Progenitor cell of endocrine pancreas (in vitro differentiated cells): Measurements from ENCODE around the gene ZNF784. TPM values are rescaled to one million over a fixed set of nuclear protein-coding genes. Genes with fewer than 3 reads are reported as not detected.

Experiments used
- DNase-seq: peaks from one replicate; pipeline ENCODE4 v3.0.0; 2021; ENCODE audit warnings: low spot score; ENCODE audit not compliant: unreplicated experiment
- H3K27ac Mint-ChIP-seq: 2 replicates; pipeline ENCODE4 v1.8.0; 2021; ENCODE audit warnings: mild to moderate bottlenecking, moderate library complexity, mixed read lengths
- H3K27me3 Mint-ChIP-seq: 2 replicates; pipeline ENCODE4 v1.8.0; 2021; ENCODE audit warnings: mixed read lengths
- H3K36me3 Mint-ChIP-seq: 2 replicates; pipeline ENCODE4 v1.8.0; 2022; ENCODE audit warnings: mixed read lengths; ENCODE audit not compliant: insufficient read depth
- H3K4me1 Mint-ChIP-seq: 2 replicates; pipeline ENCODE4 v1.8.0; 2021; ENCODE audit warnings: low read depth, mixed read lengths
- H3K4me3 Mint-ChIP-seq: 2 replicates; pipeline ENCODE4 v1.8.0; 2021; ENCODE audit warnings: low read depth, mild to moderate bottlenecking, moderate library complexity, mixed read lengths
- H3K9me3 Mint-ChIP-seq: 2 replicates; pipeline ENCODE4 v1.8.0; 2021; ENCODE audit warnings: low read depth, mixed read lengths
- total RNA-seq: library from RNA; stranded (reverse); gene quantifications from 2 replicates; pipeline ENCODE4 v1.2.1, GENCODE V29; 2021
- TF ChIP-seq, protein P1 (sequence below): fragments of 200-600 bp; sonication (generic); IDR thresholded peaks from one replicate; pipeline ENCODE4 v1.5.0; 2021; ENCODE audit warnings: antibody characterized with exemption, mild to moderate bottlenecking; ENCODE audit not compliant: unreplicated experiment

Gene ZNF784
- total RNA-seq, 1 donor from 2014 or later = 15.3 TPM

DNA sequence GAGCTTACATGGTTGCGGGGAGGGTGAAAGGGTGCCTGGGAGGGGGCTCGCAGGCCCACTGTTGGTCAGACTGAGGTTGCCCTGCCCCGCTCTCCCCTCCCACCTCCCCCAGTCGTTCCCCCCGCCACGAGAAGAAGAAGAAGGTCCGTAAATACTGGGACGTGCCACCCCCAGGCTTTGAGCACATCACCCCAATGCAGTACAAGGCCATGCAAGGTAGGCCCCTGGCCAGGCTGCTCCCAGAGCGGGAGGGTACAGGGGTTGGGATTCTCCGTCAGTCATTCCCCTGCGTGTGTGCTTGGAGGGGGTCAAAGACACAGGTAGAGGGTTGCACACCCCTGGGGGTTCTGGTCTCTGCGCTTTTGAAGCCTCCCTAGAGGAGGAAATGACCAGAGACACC is 36.0 kb upstream of the ZNF784 start:
- no peak for DNase-seq
- H3K27me3 Mint-ChIP-seq = no peaks in the 10 kb centered on the region
- H3K36me3 Mint-ChIP-seq = peaks cover 15% of the 10 kb centered on the region
- H3K4me3 Mint-ChIP-seq = no peak overlapping the region
- no peaks in the 10 kb centered on the region for H3K9me3 Mint-ChIP-seq
- no peak overlapping the region for H3K27ac Mint-ChIP-seq
- peaks cover 24% of the 10 kb centered on the region for H3K4me1 Mint-ChIP-seq
- TF ChIP-seq, protein P1, sequence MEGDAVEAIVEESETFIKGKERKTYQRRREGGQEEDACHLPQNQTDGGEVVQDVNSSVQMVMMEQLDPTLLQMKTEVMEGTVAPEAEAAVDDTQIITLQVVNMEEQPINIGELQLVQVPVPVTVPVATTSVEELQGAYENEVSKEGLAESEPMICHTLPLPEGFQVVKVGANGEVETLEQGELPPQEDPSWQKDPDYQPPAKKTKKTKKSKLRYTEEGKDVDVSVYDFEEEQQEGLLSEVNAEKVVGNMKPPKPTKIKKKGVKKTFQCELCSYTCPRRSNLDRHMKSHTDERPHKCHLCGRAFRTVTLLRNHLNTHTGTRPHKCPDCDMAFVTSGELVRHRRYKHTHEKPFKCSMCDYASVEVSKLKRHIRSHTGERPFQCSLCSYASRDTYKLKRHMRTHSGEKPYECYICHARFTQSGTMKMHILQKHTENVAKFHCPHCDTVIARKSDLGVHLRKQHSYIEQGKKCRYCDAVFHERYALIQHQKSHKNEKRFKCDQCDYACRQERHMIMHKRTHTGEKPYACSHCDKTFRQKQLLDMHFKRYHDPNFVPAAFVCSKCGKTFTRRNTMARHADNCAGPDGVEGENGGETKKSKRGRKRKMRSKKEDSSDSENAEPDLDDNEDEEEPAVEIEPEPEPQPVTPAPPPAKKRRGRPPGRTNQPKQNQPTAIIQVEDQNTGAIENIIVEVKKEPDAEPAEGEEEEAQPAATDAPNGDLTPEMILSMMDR = no peak

DNA sequence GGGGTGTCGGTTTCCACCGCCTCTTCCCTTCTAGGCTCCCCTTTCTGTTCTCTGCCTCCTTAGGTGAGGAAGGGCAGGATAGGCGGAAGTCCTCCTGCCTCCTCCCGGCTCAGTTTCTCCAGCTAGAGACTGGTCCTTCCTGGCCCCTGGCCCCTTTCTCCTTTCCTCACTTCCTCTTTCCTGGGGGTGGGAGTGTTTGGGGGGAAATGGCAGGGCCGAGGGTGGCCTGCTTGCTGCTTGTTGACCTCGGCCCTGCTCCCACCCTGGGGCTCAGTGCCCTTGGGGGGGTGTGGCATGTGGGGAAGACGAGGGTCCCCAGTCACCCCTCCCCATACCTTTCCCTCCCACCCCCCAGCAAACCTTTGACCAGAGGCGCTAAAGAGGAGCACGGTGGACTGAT is 35.5 kb upstream of the ZNF784 start:
- TF ChIP-seq, protein P1 = no peak
- no peak for DNase-seq
- Mint-ChIP-seq H3K4me3 (no peak overlapping the region), H3K27me3 (no peaks in the 10 kb centered on the region), H3K27ac (peak overlapping the region; percentile 89), H3K9me3 (no peaks in the 10 kb centered on the region), H3K4me1 (peaks cover 24% of the 10 kb centered on the region), H3K36me3 (peaks cover 15% of the 10 kb centered on the region)

DNA sequence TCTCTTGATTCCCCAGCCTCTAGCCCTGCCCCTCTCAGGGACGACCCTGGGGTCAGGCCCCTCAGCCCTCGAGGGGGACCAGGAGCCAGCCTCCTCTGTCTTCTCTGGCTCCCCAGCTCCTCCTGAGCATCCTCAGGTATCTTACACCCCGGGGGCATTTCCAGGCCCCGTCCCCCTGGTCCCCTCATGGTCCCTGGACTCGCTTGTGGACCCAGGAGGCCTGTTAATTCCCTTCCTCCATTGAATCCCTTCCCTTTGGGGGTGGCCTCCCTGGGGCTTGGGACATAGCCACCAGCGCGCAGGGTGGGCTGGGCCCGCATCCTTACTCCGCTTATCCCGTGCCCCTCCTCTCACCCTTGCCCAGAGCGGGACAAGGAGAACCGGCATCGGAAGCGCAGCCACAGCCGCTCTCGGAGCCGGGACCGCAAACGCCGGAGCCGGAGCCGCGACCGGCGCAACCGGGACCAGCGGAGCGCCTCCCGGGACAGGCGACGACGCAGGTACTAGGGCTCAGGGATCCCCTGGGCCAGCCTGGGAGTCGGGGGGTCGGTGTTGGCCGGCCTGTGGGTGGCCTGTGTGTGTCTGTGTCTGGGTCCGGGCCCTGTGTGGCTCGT is 34.6 kb upstream of the ZNF784 start:
- Mint-ChIP-seq H3K9me3 (no peaks in the 10 kb centered on the region), H3K27me3 (no peaks in the 10 kb centered on the region), H3K4me1 (peaks cover 24% of the 10 kb centered on the region), H3K36me3 (peaks cover 15% of the 10 kb centered on the region), H3K4me3 (no peak overlapping the region), H3K27ac (peak overlapping the region; percentile 89)
- DNase-seq = no peak
- TF ChIP-seq, protein P1 = no peak

DNA sequence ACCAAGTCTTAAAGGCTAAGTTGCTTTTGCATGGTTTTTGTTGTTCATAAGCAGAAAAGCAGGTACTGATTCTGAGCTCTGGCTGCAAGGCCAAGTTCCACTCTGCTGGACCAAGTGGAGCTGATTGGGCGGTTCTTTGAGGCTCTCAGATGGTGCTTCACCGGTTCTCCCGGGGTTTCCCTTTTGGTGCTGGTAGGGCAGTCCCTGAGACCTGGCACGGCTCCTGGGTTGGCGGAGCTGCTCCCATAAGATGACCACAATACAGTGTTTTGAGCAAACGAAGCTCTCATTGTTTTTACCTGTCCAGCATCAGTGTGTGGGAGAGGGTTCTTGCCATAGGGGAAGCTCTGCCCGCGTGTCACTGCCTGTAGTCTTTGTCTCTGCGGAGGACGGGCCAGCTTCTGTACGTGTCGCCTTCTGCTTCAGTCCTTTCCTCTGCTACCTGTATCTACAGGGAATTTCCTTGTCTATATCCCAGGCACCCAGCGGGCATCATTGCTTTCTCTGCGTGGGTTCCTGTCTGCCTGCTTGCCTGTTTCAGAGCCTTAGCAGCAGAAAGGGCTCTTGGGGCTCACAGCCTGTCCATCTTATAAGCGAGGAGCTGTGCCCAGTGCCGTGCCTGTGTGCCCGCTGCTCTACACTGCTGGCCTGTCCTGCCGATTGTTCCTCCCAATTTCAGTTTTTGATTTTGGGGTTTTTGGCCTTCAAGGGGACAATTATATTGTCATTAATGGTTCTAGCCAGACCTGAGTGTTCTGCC is 32.8 kb upstream of the ZNF784 start:
- Mint-ChIP-seq H3K4me3 (peak overlapping the region; percentile 90), H3K27ac (peak overlapping the region; percentile 66), H3K4me1 (peaks cover 24% of the 10 kb centered on the region), H3K36me3 (peaks cover 8% of the 10 kb centered on the region), H3K9me3 (no peaks in the 10 kb centered on the region), H3K27me3 (no peaks in the 10 kb centered on the region)
- DNase-seq = no peak
- TF ChIP-seq, protein P1 = no peak

DNA sequence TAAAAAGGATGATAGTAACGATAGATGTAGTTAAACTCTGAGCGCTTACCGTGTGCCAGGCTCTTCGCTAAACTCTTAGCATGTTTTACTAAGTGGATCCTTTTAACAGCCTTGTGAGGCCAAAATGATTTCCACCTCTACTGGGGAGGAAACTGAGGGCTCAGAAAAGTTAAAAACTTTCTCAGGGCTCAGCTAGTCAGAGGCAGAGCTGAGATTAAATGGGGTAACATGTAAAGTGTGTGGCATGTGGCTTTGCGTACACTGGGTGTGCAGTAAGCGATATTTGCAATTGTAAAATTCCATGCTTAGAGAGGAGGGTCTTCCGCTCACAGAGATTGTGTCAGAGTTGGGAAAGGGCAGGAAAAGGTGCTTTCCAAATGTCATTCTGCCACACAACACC is 32.2 kb upstream of the ZNF784 start:
- Mint-ChIP-seq H3K9me3 (no peaks in the 10 kb centered on the region), H3K4me1 (peaks cover 24% of the 10 kb centered on the region), H3K27me3 (no peaks in the 10 kb centered on the region), H3K4me3 (peak overlapping the region; percentile 90), H3K36me3 (peaks cover 6% of the 10 kb centered on the region), H3K27ac (peak overlapping the region; percentile 97)
- TF ChIP-seq, protein P1 = no peak
- no peak for DNase-seq
